HG02763 (cell line): ENCODE measurements around the gene DKKL1.

Source experiments
- ATAC-seq: cut with Tn5 transposase; IDR thresholded peaks from one replicate; pipeline ENCODE4 v1.9.1; 2021; ENCODE audit warnings: mild to moderate bottlenecking, moderate library complexity; ENCODE audit not compliant: unreplicated experiment

The DKKL1 gene

GRCh38 chr19:49418511-49418910 is 54.8 kb downstream of the DKKL1 start:
- no peak for ATAC-seq

GRCh38 chr19:49419173-49419572 is 55.5 kb downstream of the DKKL1 start:
- no peak for ATAC-seq

GRCh38 chr19:49420227-49420626 is 56.5 kb downstream of the DKKL1 start:
- ATAC-seq = no peak

- no peak for ATAC-seq
Observed at GRCh38 chr19:49421039-49421877, 57.6 kb downstream of the DKKL1 start.

GRCh38 chr19:49421878-49422202 is 58.2 kb downstream of the DKKL1 start:
- no peak for ATAC-seq

- ATAC-seq = no peak
Observed at GRCh38 chr19:49422407-49423070, 58.9 kb downstream of the DKKL1 start.

GRCh38 chr19:49423071-49423984 is 59.7 kb downstream of the DKKL1 start, which contains the start of gene PTH2:
TSS of gene PTH2 (minus strand) at chr19:49423441. CDS start at chr19:49423339, 102 bp downstream.
- ATAC-seq = no peak

GRCh38 chr19:49423985-49424303 is 60.3 kb downstream of the DKKL1 start:
- ATAC-seq = no peak
